ENCODE measurements around the gene FGD3.

The FGD3 gene

DNA sequence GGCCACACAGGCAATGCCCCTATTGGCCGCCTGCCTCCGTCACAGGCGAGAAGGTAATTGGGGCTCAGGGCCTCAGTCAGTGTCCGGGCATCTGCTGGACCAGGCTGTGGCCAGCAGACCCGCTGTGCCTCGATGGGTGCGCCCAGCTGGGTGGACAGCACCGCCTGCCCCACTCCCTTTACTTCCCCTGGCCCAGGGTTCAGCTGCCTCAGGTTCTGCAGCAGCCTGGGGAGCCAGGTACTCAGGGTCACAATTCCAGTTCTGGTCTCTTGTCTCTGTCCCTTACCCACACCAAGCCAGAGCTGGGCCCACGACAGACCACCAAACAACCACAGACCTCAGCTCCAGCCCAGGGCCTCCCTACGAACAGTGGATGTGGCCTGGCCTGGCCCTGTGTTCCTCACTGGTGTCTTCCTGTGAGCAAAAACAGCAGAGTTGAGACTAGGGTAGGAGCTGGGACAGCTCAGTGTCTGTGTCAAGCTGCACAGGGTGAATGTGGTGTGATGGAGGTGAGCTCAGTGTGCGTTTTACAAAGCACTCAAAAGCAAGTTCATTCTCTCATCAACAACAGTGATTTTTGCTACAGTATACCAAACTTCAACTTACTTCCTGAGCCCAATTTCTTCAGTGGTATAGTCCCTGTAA is 77.8 kb downstream of the FGD3 start:
- H3K4me3 ChIP-seq (ENCODE audit: low read depth, low read length): no peak overlapping the region
- TF ChIP-seq, protein P1, sequence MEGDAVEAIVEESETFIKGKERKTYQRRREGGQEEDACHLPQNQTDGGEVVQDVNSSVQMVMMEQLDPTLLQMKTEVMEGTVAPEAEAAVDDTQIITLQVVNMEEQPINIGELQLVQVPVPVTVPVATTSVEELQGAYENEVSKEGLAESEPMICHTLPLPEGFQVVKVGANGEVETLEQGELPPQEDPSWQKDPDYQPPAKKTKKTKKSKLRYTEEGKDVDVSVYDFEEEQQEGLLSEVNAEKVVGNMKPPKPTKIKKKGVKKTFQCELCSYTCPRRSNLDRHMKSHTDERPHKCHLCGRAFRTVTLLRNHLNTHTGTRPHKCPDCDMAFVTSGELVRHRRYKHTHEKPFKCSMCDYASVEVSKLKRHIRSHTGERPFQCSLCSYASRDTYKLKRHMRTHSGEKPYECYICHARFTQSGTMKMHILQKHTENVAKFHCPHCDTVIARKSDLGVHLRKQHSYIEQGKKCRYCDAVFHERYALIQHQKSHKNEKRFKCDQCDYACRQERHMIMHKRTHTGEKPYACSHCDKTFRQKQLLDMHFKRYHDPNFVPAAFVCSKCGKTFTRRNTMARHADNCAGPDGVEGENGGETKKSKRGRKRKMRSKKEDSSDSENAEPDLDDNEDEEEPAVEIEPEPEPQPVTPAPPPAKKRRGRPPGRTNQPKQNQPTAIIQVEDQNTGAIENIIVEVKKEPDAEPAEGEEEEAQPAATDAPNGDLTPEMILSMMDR (IDR thresholded peaks at IDR 0.05; ENCODE audit: borderline replicate concordance, insufficient read depth, low read depth, low read length): no peak

DNA sequence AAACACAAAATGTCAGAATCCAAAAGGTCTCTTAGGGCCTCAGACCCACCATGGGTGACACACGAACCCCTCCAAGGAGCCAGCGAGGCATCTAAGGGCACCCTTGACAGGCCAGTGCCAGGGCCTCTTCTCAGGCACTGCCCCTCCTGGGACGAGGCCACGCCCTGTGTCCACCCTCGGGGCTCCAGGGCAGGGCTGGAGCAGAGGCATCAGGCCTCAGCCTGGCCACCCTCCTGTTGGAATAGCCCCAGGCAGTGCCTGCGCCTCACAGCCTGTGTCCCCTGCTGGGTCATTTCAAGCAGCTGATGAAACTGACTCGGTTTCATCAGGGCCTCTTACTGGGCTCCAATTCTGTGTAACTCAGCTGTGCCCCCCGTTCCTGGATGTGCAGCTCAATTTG is 78.4 kb downstream of the FGD3 start:
- TF ChIP-seq, protein P1 (IDR thresholded peaks at IDR 0.05; ENCODE audit: borderline replicate concordance, insufficient read depth, low read depth, low read length): no peak
- H3K4me3 ChIP-seq (ENCODE audit: low read depth, low read length): no peak overlapping the region

DNA sequence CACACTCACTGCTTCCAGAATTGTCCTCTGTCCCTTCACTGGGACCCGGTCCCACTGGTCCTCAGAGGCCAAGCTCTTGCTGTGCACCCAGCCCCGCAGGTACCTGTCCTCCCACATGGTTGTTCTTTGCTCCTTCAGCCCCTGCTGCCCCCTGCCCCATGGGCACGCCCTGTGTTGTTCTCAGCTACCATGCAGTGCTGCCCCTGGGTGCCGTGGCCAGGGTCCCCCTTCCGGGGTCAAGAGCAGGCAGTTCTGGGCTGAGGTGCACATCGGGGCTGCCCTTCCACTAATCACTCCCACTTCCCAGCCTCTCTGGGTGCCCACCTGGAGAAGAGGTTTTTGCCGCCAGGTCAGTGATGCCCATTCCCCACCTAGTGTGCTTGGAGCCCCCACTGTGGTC is 79.3 kb downstream of the FGD3 start:
- TF ChIP-seq, protein P1 (IDR thresholded peaks at IDR 0.05; ENCODE audit: borderline replicate concordance, insufficient read depth, low read depth, low read length): no peak
- H3K4me3 ChIP-seq (ENCODE audit: low read depth, low read length): no peak overlapping the region

DNA sequence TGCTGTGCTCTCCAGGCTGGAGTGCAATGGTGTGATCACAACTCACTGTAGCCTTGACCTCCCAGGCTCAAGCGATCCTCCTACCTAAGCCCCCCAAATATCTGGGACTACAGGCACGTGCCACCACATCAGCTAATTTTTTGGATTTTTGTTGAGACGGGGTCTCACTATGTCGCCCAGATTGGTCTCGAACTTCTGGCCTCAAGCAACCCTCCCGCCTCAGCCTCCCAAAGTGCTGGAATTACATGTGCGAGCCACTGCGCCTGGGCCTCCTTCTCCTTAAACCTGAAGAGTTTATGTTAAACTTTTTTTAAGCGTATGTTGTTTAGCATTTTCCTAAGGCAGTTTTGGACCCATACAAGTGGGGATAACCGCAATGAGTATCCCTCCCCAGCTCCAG is 80.4 kb downstream of the FGD3 start:
- TF ChIP-seq, protein P1 (IDR thresholded peaks at IDR 0.05; ENCODE audit: borderline replicate concordance, insufficient read depth, low read depth, low read length): no peak
- H3K4me3 ChIP-seq (ENCODE audit: low read depth, low read length): no peak overlapping the region

DNA sequence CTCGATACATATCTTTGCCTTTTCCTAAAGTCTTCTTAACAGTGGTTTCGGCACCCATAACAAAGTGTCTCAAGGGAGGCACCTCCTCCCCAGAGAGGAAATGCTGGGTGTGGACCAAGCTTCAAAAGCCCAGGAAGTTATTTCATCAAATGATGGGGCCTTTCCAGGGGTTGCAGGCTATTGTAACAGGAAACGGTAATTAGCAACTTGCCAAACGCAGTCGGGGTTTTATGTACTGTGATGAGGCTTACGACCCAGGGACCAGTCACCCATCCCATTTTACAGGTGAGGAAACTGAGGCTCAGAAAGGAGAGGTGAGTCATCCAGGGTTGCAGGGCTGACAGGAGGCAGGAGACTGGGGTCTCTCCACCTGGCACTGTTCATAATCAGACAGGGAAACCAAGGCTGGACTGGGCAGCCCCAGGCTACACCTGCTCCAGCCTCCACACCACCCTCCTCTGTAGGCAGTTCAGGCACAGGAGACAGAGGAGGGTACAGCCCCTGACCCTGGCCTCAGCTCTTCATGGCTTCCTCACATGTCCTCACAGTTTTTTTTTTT is 81.2 kb downstream of the FGD3 start:
- H3K4me3 ChIP-seq (ENCODE audit: low read depth, low read length): no peak overlapping the region
- TF ChIP-seq, protein P1 (IDR thresholded peaks at IDR 0.05; ENCODE audit: borderline replicate concordance, insufficient read depth, low read depth, low read length): no peak

DNA sequence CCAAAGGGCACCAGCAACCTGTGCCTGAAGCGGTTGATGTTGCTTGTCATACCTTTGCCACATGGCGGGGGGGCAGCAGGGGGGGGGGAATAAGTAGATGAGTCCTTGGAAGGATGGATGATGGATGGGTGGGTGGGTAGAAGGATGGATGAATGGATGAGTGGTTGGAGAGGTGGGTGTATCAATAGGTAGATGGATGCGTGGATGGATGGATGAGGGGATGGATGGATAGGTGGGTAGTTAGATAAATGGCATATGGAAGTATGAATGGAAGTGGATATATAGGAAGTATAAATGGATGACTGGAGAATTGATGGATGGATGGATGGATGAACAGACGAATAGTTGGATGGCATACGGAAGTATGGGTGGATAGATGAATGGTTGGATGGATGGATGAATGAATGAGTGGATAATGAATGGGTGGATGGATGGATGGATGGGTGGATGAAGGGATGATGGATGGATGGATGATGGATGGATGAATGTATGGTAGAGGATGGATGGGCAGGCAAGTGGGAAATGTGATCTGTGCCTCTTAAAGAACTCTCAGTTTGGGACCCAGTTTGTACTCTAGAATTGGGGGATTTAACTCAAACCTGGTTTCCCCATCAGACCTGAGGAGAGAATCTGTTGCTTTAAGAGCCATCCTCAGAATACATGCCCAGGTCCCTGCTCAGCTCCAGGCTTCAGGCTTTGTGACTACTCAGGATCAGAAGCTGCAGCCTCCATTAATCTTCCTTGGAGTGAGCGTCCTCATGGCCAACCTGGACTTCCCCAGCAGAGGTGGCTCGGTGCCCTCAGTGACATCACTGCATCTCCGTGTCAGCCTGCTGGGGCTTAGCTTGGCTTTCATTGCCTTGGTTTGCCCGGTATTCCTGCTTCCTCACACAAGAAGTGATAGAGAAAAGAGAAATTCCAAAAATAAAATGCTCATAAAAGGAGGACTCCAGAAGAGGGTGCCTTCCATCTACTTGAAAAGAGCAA is 83.6 kb downstream of the FGD3 start:
- TF ChIP-seq, protein P1 (IDR thresholded peaks at IDR 0.05; ENCODE audit: borderline replicate concordance, insufficient read depth, low read depth, low read length): no peak

More for the DNA sequence above, 83.6 kb downstream of the FGD3 start:
- no peak overlapping the region for H3K4me3 ChIP-seq (ENCODE audit: low read depth, low read length)
